ENCODE data around the gene NEXN. TPM values are rescaled to one million over a fixed set of nuclear protein-coding genes. Genes with fewer than 3 reads are reported as not detected.

Gene NEXN
- total and polyA plus RNA-seq, 2 experiments from 2014 or later, result 2.6 to 11.8 TPM

- Histone ChIP-seq H3K9me2 (ENCODE audit: insufficient read depth) (no peaks in the 10 kb centered on the region), H4K20me1 (replicated peaks; ENCODE audit: insufficient read depth) (peaks cover 65% of the 10 kb centered on the region), H3K27me3 (ENCODE audit: insufficient read depth) (no peaks in the 10 kb centered on the region), H2AFZ (no peak overlapping the region), H3K36me3 (ENCODE audit: insufficient read depth) (peaks cover 96% of the 10 kb centered on the region), H3K79me2 (replicated peaks; ENCODE audit: insufficient read depth) (peaks cover 79% of the 10 kb centered on the region), H3K4me2 (no peak overlapping the region), H3K4me1 (ENCODE audit: insufficient read depth) (no peaks in the 10 kb centered on the region), H3K4me3 (no peak overlapping the region), H3K27ac (ENCODE audit: low read depth) (no peak overlapping the region), H3F3A (replicated peaks; ENCODE audit: low read depth) (peaks cover 5% of the 10 kb centered on the region; the same call in 1 of the 2 replicates)
- H3K4me3 Mint-ChIP-seq, result no peak overlapping the region
- peak overlapping the region; percentile 4 for H3K27ac Mint-ChIP-seq
- ATAC-seq (no peak), DNase-seq (ENCODE audit: low spot score) (no peak)
- no peaks in the 10 kb centered on the region for H3K27me3 Mint-ChIP-seq (ENCODE audit: insufficient read depth, low read depth, poor library complexity)
- TF ChIP-seq EZH2 (IDR thresholded peaks at IDR 0.05; ENCODE audit: low read depth, unreplicated experiment), result no peak
- TF ChIP-seq STAT1 (IDR thresholded peaks at IDR 0.05; ENCODE audit: unreplicated experiment), result no peak
- no peak for TF ChIP-seq CREB1 (CRISPR knock-in tag; IDR thresholded peaks at IDR 0.05; ENCODE audit: low read depth)
- TF ChIP-seq ZNF114 (CRISPR knock-in tag; IDR thresholded peaks at IDR 0.05), result no peak
- TF ChIP-seq ZNF331 (CRISPR knock-in tag; IDR thresholded peaks at IDR 0.05; ENCODE audit: low read depth), result no peak
- TF ChIP-seq, protein P1, sequence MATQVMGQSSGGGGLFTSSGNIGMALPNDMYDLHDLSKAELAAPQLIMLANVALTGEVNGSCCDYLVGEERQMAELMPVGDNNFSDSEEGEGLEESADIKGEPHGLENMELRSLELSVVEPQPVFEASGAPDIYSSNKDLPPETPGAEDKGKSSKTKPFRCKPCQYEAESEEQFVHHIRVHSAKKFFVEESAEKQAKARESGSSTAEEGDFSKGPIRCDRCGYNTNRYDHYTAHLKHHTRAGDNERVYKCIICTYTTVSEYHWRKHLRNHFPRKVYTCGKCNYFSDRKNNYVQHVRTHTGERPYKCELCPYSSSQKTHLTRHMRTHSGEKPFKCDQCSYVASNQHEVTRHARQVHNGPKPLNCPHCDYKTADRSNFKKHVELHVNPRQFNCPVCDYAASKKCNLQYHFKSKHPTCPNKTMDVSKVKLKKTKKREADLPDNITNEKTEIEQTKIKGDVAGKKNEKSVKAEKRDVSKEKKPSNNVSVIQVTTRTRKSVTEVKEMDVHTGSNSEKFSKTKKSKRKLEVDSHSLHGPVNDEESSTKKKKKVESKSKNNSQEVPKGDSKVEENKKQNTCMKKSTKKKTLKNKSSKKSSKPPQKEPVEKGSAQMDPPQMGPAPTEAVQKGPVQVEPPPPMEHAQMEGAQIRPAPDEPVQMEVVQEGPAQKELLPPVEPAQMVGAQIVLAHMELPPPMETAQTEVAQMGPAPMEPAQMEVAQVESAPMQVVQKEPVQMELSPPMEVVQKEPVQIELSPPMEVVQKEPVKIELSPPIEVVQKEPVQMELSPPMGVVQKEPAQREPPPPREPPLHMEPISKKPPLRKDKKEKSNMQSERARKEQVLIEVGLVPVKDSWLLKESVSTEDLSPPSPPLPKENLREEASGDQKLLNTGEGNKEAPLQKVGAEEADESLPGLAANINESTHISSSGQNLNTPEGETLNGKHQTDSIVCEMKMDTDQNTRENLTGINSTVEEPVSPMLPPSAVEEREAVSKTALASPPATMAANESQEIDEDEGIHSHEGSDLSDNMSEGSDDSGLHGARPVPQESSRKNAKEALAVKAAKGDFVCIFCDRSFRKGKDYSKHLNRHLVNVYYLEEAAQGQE (IDR thresholded peaks at IDR 0.05; ENCODE audit: unreplicated experiment), result no peak
- TF ChIP-seq, protein P2, sequence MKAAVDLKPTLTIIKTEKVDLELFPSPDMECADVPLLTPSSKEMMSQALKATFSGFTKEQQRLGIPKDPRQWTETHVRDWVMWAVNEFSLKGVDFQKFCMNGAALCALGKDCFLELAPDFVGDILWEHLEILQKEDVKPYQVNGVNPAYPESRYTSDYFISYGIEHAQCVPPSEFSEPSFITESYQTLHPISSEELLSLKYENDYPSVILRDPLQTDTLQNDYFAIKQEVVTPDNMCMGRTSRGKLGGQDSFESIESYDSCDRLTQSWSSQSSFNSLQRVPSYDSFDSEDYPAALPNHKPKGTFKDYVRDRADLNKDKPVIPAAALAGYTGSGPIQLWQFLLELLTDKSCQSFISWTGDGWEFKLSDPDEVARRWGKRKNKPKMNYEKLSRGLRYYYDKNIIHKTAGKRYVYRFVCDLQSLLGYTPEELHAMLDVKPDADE (IDR thresholded peaks at IDR 0.05), result no peak
- H3K4me1 Mint-ChIP-seq, result no peaks in the 10 kb centered on the region
- no peaks in the 10 kb centered on the region for H3K9me3 Mint-ChIP-seq
- peaks cover 94% of the 10 kb centered on the region for H3K36me3 Mint-ChIP-seq (ENCODE audit: low read depth)
Observed at GRCh38 chr1:77958391-77958790, 70.0 kb downstream of the NEXN start.

DNA sequence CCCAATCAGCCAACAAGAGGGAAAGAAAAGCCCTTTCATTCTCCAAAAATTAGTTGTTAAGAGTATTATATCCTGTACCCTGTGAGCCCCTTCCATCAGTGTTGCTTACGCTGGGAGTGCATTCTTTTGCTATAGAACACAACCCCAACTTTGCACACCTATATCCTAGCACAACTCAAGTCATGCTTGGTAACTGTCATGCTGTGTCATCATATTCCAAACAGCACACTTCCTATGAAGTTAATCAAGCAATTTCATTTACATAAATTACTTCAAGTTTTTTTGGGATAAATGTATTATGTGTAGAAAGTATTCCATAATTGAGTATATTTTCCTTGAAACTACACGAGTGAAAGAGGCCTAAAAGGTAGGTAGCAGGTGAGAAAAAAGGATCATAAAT lies 70.4 kb downstream of the NEXN start:
- peaks cover 80% of the 10 kb centered on the region for H3K79me2 ChIP-seq (replicated peaks; ENCODE audit: insufficient read depth)
- H4K20me1 ChIP-seq (replicated peaks; ENCODE audit: insufficient read depth), result peaks cover 62% of the 10 kb centered on the region
- Mint-ChIP-seq H3K27me3 (ENCODE audit: insufficient read depth, low read depth, poor library complexity) (no peaks in the 10 kb centered on the region), H3K4me1 (no peaks in the 10 kb centered on the region), H3K9me3 (no peaks in the 10 kb centered on the region), H3K36me3 (ENCODE audit: low read depth) (peaks cover 94% of the 10 kb centered on the region), H3K27ac (peak overlapping the region; percentile 4), H3K4me3 (no peak overlapping the region)
- ATAC-seq (no peak), DNase-seq (ENCODE audit: low spot score) (no peak)
- H3K27me3 ChIP-seq (ENCODE audit: insufficient read depth), result no peaks in the 10 kb centered on the region
- no peak overlapping the region for H3K4me3 ChIP-seq
- H3F3A ChIP-seq (replicated peaks; ENCODE audit: low read depth), result peaks cover 5% of the 10 kb centered on the region; the same call in 1 of the 2 replicates
- no peak overlapping the region for H3K27ac ChIP-seq (ENCODE audit: low read depth)
- H3K4me1 ChIP-seq (ENCODE audit: insufficient read depth), result no peaks in the 10 kb centered on the region
- no peak overlapping the region for H3K4me2 ChIP-seq
- H3K9me2 ChIP-seq (ENCODE audit: insufficient read depth), result no peaks in the 10 kb centered on the region
- no peak overlapping the region for H2AFZ ChIP-seq
- H3K36me3 ChIP-seq (ENCODE audit: insufficient read depth), result peaks cover 96% of the 10 kb centered on the region
- TF ChIP-seq, protein P2 (IDR thresholded peaks at IDR 0.05), result no peak
- TF ChIP-seq NANOG (IDR thresholded peaks at IDR 0.05; ENCODE audit: borderline replicate concordance) (no peak), ZNF331 (CRISPR knock-in tag; IDR thresholded peaks at IDR 0.05; ENCODE audit: low read depth) (no peak)
- TF ChIP-seq, protein P3, sequence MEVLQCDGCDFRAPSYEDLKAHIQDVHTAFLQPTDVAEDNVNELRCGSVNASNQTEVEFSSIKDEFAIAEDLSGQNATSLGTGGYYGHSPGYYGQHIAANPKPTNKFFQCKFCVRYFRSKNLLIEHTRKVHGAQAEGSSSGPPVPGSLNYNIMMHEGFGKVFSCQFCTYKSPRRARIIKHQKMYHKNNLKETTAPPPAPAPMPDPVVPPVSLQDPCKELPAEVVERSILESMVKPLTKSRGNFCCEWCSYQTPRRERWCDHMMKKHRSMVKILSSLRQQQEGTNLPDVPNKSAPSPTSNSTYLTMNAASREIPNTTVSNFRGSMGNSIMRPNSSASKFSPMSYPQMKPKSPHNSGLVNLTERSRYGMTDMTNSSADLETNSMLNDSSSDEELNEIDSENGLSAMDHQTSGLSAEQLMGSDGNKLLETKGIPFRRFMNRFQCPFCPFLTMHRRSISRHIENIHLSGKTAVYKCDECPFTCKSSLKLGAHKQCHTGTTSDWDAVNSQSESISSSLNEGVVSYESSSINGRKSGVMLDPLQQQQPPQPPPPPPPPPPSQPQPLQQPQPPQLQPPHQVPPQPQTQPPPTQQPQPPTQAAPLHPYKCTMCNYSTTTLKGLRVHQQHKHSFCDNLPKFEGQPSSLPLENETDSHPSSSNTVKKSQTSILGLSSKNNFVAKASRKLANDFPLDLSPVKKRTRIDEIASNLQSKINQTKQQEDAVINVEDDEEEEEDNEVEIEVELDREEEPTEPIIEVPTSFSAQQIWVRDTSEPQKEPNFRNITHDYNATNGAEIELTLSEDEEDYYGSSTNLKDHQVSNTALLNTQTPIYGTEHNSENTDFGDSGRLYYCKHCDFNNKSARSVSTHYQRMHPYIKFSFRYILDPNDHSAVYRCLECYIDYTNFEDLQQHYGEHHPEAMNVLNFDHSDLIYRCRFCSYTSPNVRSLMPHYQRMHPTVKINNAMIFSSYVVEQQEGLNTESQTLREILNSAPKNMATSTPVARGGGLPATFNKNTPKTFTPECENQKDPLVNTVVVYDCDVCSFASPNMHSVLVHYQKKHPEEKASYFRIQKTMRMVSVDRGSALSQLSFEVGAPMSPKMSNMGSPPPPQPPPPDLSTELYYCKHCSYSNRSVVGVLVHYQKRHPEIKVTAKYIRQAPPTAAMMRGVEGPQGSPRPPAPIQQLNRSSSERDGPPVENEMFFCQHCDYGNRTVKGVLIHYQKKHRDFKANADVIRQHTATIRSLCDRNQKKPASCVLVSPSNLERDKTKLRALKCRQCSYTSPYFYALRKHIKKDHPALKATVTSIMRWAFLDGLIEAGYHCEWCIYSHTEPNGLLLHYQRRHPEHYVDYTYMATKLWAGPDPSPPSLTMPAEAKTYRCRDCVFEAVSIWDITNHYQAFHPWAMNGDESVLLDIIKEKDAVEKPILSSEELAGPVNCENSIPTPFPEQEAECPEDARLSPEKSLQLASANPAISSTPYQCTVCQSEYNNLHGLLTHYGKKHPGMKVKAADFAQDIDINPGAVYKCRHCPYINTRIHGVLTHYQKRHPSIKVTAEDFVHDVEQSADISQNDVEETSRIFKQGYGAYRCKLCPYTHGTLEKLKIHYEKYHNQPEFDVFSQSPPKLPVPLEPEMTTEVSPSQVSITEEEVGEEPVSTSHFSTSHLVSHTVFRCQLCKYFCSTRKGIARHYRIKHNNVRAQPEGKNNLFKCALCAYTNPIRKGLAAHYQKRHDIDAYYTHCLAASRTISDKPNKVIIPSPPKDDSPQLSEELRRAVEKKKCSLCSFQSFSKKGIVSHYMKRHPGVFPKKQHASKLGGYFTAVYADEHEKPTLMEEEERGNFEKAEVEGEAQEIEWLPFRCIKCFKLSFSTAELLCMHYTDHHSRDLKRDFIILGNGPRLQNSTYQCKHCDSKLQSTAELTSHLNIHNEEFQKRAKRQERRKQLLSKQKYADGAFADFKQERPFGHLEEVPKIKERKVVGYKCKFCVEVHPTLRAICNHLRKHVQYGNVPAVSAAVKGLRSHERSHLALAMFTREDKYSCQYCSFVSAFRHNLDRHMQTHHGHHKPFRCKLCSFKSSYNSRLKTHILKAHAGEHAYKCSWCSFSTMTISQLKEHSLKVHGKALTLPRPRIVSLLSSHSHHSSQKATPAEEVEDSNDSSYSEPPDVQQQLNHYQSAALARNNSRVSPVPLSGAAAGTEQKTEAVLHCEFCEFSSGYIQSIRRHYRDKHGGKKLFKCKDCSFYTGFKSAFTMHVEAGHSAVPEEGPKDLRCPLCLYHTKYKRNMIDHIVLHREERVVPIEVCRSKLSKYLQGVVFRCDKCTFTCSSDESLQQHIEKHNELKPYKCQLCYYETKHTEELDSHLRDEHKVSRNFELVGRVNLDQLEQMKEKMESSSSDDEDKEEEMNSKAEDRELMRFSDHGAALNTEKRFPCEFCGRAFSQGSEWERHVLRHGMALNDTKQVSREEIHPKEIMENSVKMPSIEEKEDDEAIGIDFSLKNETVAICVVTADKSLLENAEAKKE (CRISPR knock-in tag; IDR thresholded peaks at IDR 0.05), result no peak

Data from GM23338 (cell line).